ENCODE measurements around the gene ABCC8.

The ABCC8 gene

GRCh38 chr11:17376493-17376892 is 100.2 kb downstream of the ABCC8 start:
- H3K27me3 ChIP-seq (ENCODE audit: control insufficient read depth, insufficient read depth, low read length): no peaks in the 10 kb centered on the region
- H3K4me3 ChIP-seq (ENCODE audit: low read depth, low read length): no peak overlapping the region
- no peaks in the 10 kb centered on the region for H3K36me3 ChIP-seq (ENCODE audit: control insufficient read depth, insufficient read depth, low read length)
- no peak overlapping the region for H3K9ac ChIP-seq (ENCODE audit: low read depth, low read length)
- no peaks in the 10 kb centered on the region for H3K4me1 ChIP-seq (ENCODE audit: control insufficient read depth, insufficient read depth, low read length)
- H3K9me3 ChIP-seq (ENCODE audit: control insufficient read depth, insufficient read depth, low read length): peaks cover 12% of the 10 kb centered on the region

GRCh38 chr11:17375547-17375946 is 101.1 kb downstream of the ABCC8 start:
- Histone ChIP-seq H3K36me3 (ENCODE audit: control insufficient read depth, insufficient read depth, low read length) (no peaks in the 10 kb centered on the region), H3K9me3 (ENCODE audit: control insufficient read depth, insufficient read depth, low read length) (peaks cover 17% of the 10 kb centered on the region), H3K9ac (ENCODE audit: low read depth, low read length) (no peak overlapping the region)

GRCh38 chr11:17371614-17372013 is 105.0 kb downstream of the ABCC8 start:
- no peaks in the 10 kb centered on the region for H3K36me3 ChIP-seq (ENCODE audit: control insufficient read depth, insufficient read depth, low read length)
- no peak overlapping the region for H3K4me3 ChIP-seq (ENCODE audit: low read depth, low read length)
- H3K9me3 ChIP-seq (ENCODE audit: control insufficient read depth, insufficient read depth, low read length): peaks cover 17% of the 10 kb centered on the region
- H3K9ac ChIP-seq (ENCODE audit: low read depth, low read length): no peak overlapping the region
- H3K27me3 ChIP-seq (ENCODE audit: control insufficient read depth, insufficient read depth, low read length): no peaks in the 10 kb centered on the region
- no peaks in the 10 kb centered on the region for H3K4me1 ChIP-seq (ENCODE audit: control insufficient read depth, insufficient read depth, low read length)

More at GRCh38 chr11:17375547-17375946, 101.1 kb downstream of the ABCC8 start:
- Histone ChIP-seq H3K27me3 (ENCODE audit: control insufficient read depth, insufficient read depth, low read length) (no peaks in the 10 kb centered on the region), H3K4me3 (ENCODE audit: low read depth, low read length) (no peak overlapping the region), H3K4me1 (ENCODE audit: control insufficient read depth, insufficient read depth, low read length) (no peaks in the 10 kb centered on the region)

- no peaks in the 10 kb centered on the region for H3K4me1 ChIP-seq (ENCODE audit: control insufficient read depth, insufficient read depth, low read length)
- no peak overlapping the region for H3K4me3 ChIP-seq (ENCODE audit: low read depth, low read length)
- no peak overlapping the region for H3K9ac ChIP-seq (ENCODE audit: low read depth, low read length)
- H3K9me3 ChIP-seq (ENCODE audit: control insufficient read depth, insufficient read depth, low read length): peaks cover 17% of the 10 kb centered on the region
- no peaks in the 10 kb centered on the region for H3K27me3 ChIP-seq (ENCODE audit: control insufficient read depth, insufficient read depth, low read length)
- no peaks in the 10 kb centered on the region for H3K36me3 ChIP-seq (ENCODE audit: control insufficient read depth, insufficient read depth, low read length)
Measured at GRCh38 chr11:17369684-17370243, 106.9 kb downstream of the ABCC8 start.

- Histone ChIP-seq H3K27me3 (ENCODE audit: control insufficient read depth, insufficient read depth, low read length) (no peaks in the 10 kb centered on the region), H3K36me3 (ENCODE audit: control insufficient read depth, insufficient read depth, low read length) (no peaks in the 10 kb centered on the region), H3K4me3 (ENCODE audit: low read depth, low read length) (no peak overlapping the region), H3K9me3 (ENCODE audit: control insufficient read depth, insufficient read depth, low read length) (peaks cover 17% of the 10 kb centered on the region), H3K4me1 (ENCODE audit: control insufficient read depth, insufficient read depth, low read length) (no peaks in the 10 kb centered on the region), H3K9ac (ENCODE audit: low read depth, low read length) (no peak overlapping the region)
Measured at GRCh38 chr11:17369094-17369493, 107.6 kb downstream of the ABCC8 start.

GRCh38 chr11:17368551-17368950 is 108.1 kb downstream of the ABCC8 start:
- H3K9ac ChIP-seq (ENCODE audit: low read depth, low read length): no peak overlapping the region
- no peaks in the 10 kb centered on the region for H3K4me1 ChIP-seq (ENCODE audit: control insufficient read depth, insufficient read depth, low read length)
- no peaks in the 10 kb centered on the region for H3K36me3 ChIP-seq (ENCODE audit: control insufficient read depth, insufficient read depth, low read length)
- H3K27me3 ChIP-seq (ENCODE audit: control insufficient read depth, insufficient read depth, low read length): no peaks in the 10 kb centered on the region
- H3K9me3 ChIP-seq (ENCODE audit: control insufficient read depth, insufficient read depth, low read length): peaks cover 17% of the 10 kb centered on the region
- no peak overlapping the region for H3K4me3 ChIP-seq (ENCODE audit: low read depth, low read length)

- peaks cover 5% of the 10 kb centered on the region for H3K9me3 ChIP-seq (ENCODE audit: control insufficient read depth, insufficient read depth, low read length)
- H3K27me3 ChIP-seq (ENCODE audit: control insufficient read depth, insufficient read depth, low read length): no peaks in the 10 kb centered on the region
- no peak overlapping the region for H3K4me3 ChIP-seq (ENCODE audit: low read depth, low read length)
- H3K4me1 ChIP-seq (ENCODE audit: control insufficient read depth, insufficient read depth, low read length): no peaks in the 10 kb centered on the region
- no peaks in the 10 kb centered on the region for H3K36me3 ChIP-seq (ENCODE audit: control insufficient read depth, insufficient read depth, low read length)
- H3K9ac ChIP-seq (ENCODE audit: low read depth, low read length): no peak overlapping the region
Measured at GRCh38 chr11:17366495-17366894, 110.2 kb downstream of the ABCC8 start.

- no peak overlapping the region for H3K4me3 ChIP-seq (ENCODE audit: low read depth, low read length)
Measured at GRCh38 chr11:17354601-17354991, 122.0 kb downstream of the ABCC8 start.

GRCh38 chr11:17353821-17354600 is 122.6 kb downstream of the ABCC8 start:
- H3K27me3 ChIP-seq (ENCODE audit: control insufficient read depth, insufficient read depth, low read length): peaks cover 51% of the 10 kb centered on the region
- no peaks in the 10 kb centered on the region for H3K36me3 ChIP-seq (ENCODE audit: control insufficient read depth, insufficient read depth, low read length)
- no peaks in the 10 kb centered on the region for H3K4me1 ChIP-seq (ENCODE audit: control insufficient read depth, insufficient read depth, low read length)
- H3K9me3 ChIP-seq (ENCODE audit: control insufficient read depth, insufficient read depth, low read length): no peaks in the 10 kb centered on the region
- H3K9ac ChIP-seq (ENCODE audit: low read depth, low read length): no peak overlapping the region
- H3K4me3 ChIP-seq (ENCODE audit: low read depth, low read length): peak overlapping the region; percentile 59

More at GRCh38 chr11:17354601-17354991, 122.0 kb downstream of the ABCC8 start:
- Histone ChIP-seq H3K9ac (ENCODE audit: low read depth, low read length) (no peak overlapping the region), H3K9me3 (ENCODE audit: control insufficient read depth, insufficient read depth, low read length) (no peaks in the 10 kb centered on the region), H3K4me1 (ENCODE audit: control insufficient read depth, insufficient read depth, low read length) (no peaks in the 10 kb centered on the region), H3K36me3 (ENCODE audit: control insufficient read depth, insufficient read depth, low read length) (no peaks in the 10 kb centered on the region), H3K27me3 (ENCODE audit: control insufficient read depth, insufficient read depth, low read length) (peaks cover 45% of the 10 kb centered on the region)

- H3K9me3 ChIP-seq (ENCODE audit: control insufficient read depth, insufficient read depth, low read length): no peaks in the 10 kb centered on the region
- no peaks in the 10 kb centered on the region for H3K4me1 ChIP-seq (ENCODE audit: control insufficient read depth, insufficient read depth, low read length)
- H3K4me3 ChIP-seq (ENCODE audit: low read depth, low read length): peak overlapping the region; percentile 59
- no peak overlapping the region for H3K9ac ChIP-seq (ENCODE audit: low read depth, low read length)
- peaks cover 55% of the 10 kb centered on the region for H3K27me3 ChIP-seq (ENCODE audit: control insufficient read depth, insufficient read depth, low read length)
- H3K36me3 ChIP-seq (ENCODE audit: control insufficient read depth, insufficient read depth, low read length): no peaks in the 10 kb centered on the region
Measured at GRCh38 chr11:17352950-17353820, 123.5 kb downstream of the ABCC8 start.

GRCh38 chr11:17351510-17352176 is 125.0 kb downstream of the ABCC8 start, which contains the start of gene NCR3LG1:
TSS of gene NCR3LG1 (plus strand) at chr11:17351800. CDS start at chr11:17351970, 170 bp downstream.
- Histone ChIP-seq H3K9me3 (ENCODE audit: control insufficient read depth, insufficient read depth, low read length) (no peaks in the 10 kb centered on the region), H3K4me3 (ENCODE audit: low read depth, low read length) (peak within 1 kb of the TSS; percentile 59)

More at GRCh38 chr11:17351510-17352176, 125.0 kb downstream of the ABCC8 start, which contains the start of gene NCR3LG1:
- Histone ChIP-seq H3K27me3 (ENCODE audit: control insufficient read depth, insufficient read depth, low read length) (peaks cover 55% of the 10 kb centered on the region), H3K9ac (ENCODE audit: low read depth, low read length) (no peak within 1 kb of the TSS), H3K36me3 (ENCODE audit: control insufficient read depth, insufficient read depth, low read length) (no peaks in the 10 kb centered on the region), H3K4me1 (ENCODE audit: control insufficient read depth, insufficient read depth, low read length) (no peaks in the 10 kb centered on the region)
